Measurements from ENCODE around the gene ASB2. TPM values are rescaled to one million over a fixed set of nuclear protein-coding genes. Genes with fewer than 3 reads are reported as not detected.

The ASB2 gene
- total RNA-seq, 1 experiment from 2014 or later = not detected

GRCh38 chr14:93939304-93940229 is 36.8 kb downstream of the ASB2 start:
- Histone ChIP-seq H3K27me3 (ENCODE audit: insufficient read depth, low read length) (no peaks in the 10 kb centered on the region), H3K9me3 (ENCODE audit: control insufficient read depth in 1 of 2, insufficient read depth in 1 of 2, low read depth in 1 of 2, low read length in 2 of 2) (no peaks in the 10 kb centered on the region), H3K4me2 (ENCODE audit: low read length) (peak overlapping the region; percentile 65), H4K20me1 (ENCODE audit: insufficient read depth) (no peaks in the 10 kb centered on the region), H3K27ac (ENCODE audit: low read depth, low read length) (no peak overlapping the region), H2AFZ (ENCODE audit: low read depth, low read length, poor library complexity, severe bottlenecking) (peak overlapping the region; percentile 88), H3K36me3 (ENCODE audit: control insufficient read depth in 1 of 2, insufficient read depth in 2 of 2, low read length in 2 of 2) (no peaks in the 10 kb centered on the region), H3K79me2 (ENCODE audit: insufficient read depth, low read length) (no peaks in the 10 kb centered on the region), H3K4me1 (ENCODE audit: control insufficient read depth in 1 of 2, insufficient read depth in 2 of 2, low read length in 2 of 2) (peaks cover 19 to 46% of the 10 kb centered on the region in 2 experiments), H3K4me3 (replicated peaks in 1 of 2; ENCODE audit: low read depth in 1 of 2, low read length in 2 of 2) (peak overlapping the region in 1 of 2 experiments; percentile 27; a peak in 2 of 4 replicates), H3K9ac (ENCODE audit: low read length) (peak overlapping the region; percentile 24; the same call in 1 of the 2 replicates), H3K9me2 (ENCODE audit: insufficient read depth) (no peaks in the 10 kb centered on the region)
- intact Hi-C loops (cut with micrococcal nuclease) = loop anchor here (1.0 kb wide), 4 partner anchors 31 to 241 kb away; no protein-coding TSS in a partner anchor
- ChIA-PET POLR2A (interaction anchor here (0.7 to 1.0 kb wide), 6 partner anchors 12 to 197 kb away, joined by 3 to 5 read pairs (median 4); partner anchors contain the start of gene CCDC197), CTCF (interaction anchor here (0.6 to 9.4 kb wide), 42 partner anchors 8 to 298 kb away, joined by 3 to 121 read pairs (median 6); partner anchors contain the start of genes CCDC197, FAM181A, IFI27 and IFI27L2), RAD21 (ENCODE audit: low non-redundant PET in 1 of 2, low total read pairs in 2 of 2, uncharacterized antibody in 2 of 2, unreplicated experiment in 2 of 2) (interaction anchor here (0.7 to 1.8 kb wide), 17 partner anchors 20 to 203 kb away, joined by 3 to 21 read pairs (median 4); partner anchors contain the start of gene CCDC197 (in 2 of the 2))
- no TSS peak for BruUV-seq (replicated peaks)
- DNase-seq (ENCODE audit: low read depth, low spot score) (peak; percentile 56), ATAC-seq (peak; percentile 92)
- TF ChIP-seq POLR2A (IDR thresholded peaks at IDR 0.05; ENCODE audit: borderline replicate concordance, extremely low read depth, insufficient read depth, insufficient read length) = no peak
- no peak for TF ChIP-seq EZH2 (IDR thresholded peaks at IDR 0.05)
- TF ChIP-seq ELF1 (IDR thresholded peaks at IDR 0.05; ENCODE audit: borderline replicate concordance, low read depth) = no peak
- TF ChIP-seq CTCF (IDR thresholded peaks at IDR 0.05 in 2 of 3, conservative IDR thresholded peaks at IDR 0.05 in 1 of 3; ENCODE audit: borderline replicate concordance in 1 of 3, insufficient read depth in 1 of 3, low read depth in 2 of 3, low read length in 2 of 3) = peak; percentile 52 to 95 (median 69)
- peak; percentile 92 for TF ChIP-seq RAD21 (IDR thresholded peaks at IDR 0.05; ENCODE audit: low read depth)
- no peak for TF ChIP-seq YY1 (IDR thresholded peaks at IDR 0.05; ENCODE audit: extremely low read depth, insufficient replicate concordance, low read depth, low read length)
- TF ChIP-seq SIN3A (IDR thresholded peaks at IDR 0.05; ENCODE audit: low read depth) = no peak

Data from HCT116 (cell line).